Liver (tissue), 3 donors: ENCODE data around the gene LMOD1.

Experiments
- ATF3 ChIP-seq: IDR thresholded peaks from 2 replicates; pipeline ENCODE4 v1.6.1; 2016; ENCODE audit warnings: antibody characterized with exemption
- CTCF ChIP-seq: fragments of 150-350 bp; IDR thresholded peaks from 2 replicates; pipeline ENCODE4 v1.5.1; 2017; ENCODE audit warnings: improper control_type of control experiment, low read depth, low read length; ENCODE audit not compliant: missing input control
- EGR1 ChIP-seq, 2 donors: IDR thresholded peaks; 2 replicates each; pipeline ENCODE4 v1.6.1; 2016 to 2018; ENCODE audit warnings: antibody characterized with exemption in 2 of 2, low read depth in 2 of 2
- HNF4G ChIP-seq: IDR thresholded peaks from 2 replicates; pipeline ENCODE4 v1.6.1; 2016; ENCODE audit warnings: antibody characterized with exemption
- JUND ChIP-seq, 2 donors: IDR thresholded peaks; 2 replicates each; pipeline ENCODE4 v1.6.1; 2016; ENCODE audit warnings: antibody characterized with exemption in 2 of 2
- MAX ChIP-seq: IDR thresholded peaks from 2 replicates; pipeline ENCODE4 v1.6.1; 2016; ENCODE audit warnings: antibody characterized with exemption
- REST ChIP-seq: IDR thresholded peaks from 2 replicates; pipeline ENCODE4 v1.6.1; 2016; ENCODE audit warnings: antibody characterized with exemption, mild to moderate bottlenecking
- TAF1 ChIP-seq: conservative IDR thresholded peaks from 2 replicates; pipeline ENCODE4 v1.6.1; 2016; ENCODE audit warnings: antibody characterized with exemption, mild to moderate bottlenecking
- donor health status: healthy.
- donor health status: healthy.

GRCh38 chr1:201870397-201870796 lies 76.0 kb downstream of the LMOD1 start:
- TF ChIP-seq CTCF (no peak), TAF1 (no peak), ATF3 (no peak), MAX (no peak), EGR1 (IDR thresholded peaks at IDR 0.05; ENCODE audit: low read depth in 2 of 2) (no peak), JUND (IDR thresholded peaks at IDR 0.05) (no peak), HNF4G (no peak), REST (no peak)
